ENCODE results near the gene HIVEP3.

Gene HIVEP3

DNA sequence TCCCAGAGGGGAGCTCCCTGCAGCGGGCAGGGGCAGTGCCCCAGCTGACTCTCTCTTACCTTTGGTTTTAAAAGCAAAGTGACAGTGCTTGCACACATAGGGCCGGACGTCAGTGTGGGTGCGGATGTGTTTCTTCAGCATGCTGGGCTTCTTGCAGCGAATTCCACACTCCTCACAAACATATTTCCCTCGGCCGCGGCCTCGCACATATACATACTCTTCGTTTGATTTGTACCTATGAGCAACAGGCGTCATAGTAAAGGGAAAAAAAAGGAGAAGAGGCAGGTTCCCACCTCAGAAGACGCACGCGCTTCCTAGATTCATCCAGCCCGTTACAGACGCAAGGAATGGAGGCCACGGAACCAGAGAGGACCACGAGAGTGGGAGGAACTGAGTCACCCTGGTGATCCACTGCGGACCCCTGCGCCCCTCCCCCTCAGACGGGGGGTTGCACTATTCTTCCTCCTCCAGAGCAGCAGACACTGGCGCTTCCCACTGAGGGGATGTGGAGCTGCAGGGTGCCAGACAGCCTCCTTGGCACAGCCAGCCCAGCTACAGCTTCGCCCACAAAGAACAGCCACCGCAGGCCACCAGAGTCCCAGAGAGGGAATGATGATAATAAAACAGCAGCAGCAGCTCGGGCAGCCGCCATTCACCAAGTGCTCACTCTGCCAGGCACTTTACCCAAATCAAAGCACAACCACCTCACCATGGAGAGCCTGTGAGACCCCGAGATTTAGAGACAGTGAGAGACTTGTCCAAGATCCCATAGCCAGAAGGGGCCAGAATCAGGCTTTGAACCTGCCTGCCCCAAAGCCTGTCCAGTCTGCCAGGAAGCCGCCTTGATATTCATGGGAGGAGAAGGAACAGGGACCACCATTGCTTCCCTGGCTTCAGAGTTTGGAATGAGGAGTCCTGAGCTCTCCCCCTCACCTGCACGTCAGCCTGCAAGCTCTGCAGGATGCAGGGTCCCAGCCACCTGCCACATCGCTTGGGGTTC is 393.7 kb downstream of the HIVEP3 start:
- no peak for DNase-seq

GRCh38 chr1:41523949-41524675 is 394.6 kb downstream of the HIVEP3 start:
- no peak for DNase-seq

- DNase-seq, result no peak
Measured at GRCh38 chr1:41523071-41523470, 395.7 kb downstream of the HIVEP3 start.

- no peak for DNase-seq
Measured at GRCh38 chr1:41521766-41522165, 397.0 kb downstream of the HIVEP3 start.

DNA sequence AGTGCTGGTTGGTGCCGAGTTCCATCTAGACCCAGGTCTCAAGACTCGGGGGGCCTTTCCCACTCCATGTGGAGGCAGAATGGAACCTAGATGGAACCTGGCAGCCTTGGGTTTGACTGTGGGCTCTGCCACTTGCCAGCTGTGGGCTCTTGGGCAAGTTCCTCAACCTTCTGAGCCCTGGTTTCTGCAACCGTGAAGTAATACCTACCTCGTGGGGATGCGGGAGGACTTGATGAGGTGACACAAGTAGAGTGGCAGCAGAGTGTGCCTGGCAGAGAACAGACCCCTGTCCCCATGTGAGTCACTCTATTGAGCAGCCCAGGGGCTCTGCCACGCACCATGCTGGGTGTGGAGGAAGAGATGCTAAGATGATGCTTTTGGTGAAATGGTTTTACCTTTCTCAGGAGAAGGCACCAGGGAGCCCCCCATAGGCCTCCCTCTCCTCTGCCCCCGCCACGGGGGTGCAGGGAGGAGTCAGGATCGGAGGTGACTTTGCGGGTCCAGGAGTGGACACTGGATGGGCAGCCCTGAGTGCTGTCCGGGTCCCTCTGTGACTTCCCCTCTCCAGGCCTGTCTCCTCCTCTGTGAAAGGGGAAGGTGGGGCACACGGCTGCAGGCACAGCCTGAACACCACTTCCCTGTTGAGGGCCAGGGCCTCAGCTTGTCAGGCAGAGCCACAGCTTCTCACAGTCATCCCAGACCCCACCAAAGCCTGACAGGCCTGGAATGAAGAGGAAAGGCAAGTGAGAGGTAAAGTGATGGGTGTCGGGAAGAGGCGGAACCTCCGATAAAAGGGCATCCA is 397.6 kb downstream of the HIVEP3 start:
- DNase-seq, result no peak

- no peak for DNase-seq
Measured at GRCh38 chr1:41519667-41520066, 399.1 kb downstream of the HIVEP3 start.

DNA sequence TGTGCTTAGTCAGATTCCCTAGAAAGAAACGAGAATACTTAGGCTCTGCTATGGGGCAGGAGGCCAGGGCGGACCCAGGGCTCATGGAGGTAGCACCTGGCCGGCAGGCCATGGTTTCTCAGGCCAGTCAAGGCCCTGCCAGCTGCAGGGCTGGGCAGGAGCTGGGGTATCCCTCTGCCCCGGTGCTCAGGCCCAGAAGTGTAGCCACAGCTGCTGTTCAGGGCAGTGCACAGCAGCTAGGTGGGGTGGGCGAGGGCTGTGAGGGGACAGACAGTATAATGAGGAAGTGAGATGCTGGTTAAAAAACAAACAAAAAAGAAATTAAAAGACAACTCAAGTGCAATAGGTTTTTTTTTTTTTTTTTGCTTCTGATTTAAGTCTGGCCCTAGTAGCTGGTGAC is 400.3 kb downstream of the HIVEP3 start:
- no peak for DNase-seq

DNA sequence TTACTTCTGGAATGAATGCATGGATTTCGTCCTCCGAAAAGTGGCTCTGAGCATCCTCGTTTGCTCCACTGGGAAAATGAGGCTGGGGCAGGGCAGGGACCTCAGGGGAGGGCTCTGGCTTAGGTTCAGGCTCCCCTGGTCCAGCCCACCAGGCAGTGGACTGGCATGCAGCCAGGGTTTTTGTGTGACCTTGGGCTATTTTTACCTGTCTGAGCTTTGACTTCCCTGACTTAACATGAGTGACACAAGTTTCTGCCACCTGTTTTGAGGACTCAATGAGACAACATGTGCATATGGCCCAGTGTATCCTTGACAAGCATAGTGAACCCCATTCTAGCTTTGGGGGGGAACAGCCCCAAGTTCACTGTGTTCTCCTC is 401.7 kb downstream of the HIVEP3 start:
- no peak for DNase-seq

DNA sequence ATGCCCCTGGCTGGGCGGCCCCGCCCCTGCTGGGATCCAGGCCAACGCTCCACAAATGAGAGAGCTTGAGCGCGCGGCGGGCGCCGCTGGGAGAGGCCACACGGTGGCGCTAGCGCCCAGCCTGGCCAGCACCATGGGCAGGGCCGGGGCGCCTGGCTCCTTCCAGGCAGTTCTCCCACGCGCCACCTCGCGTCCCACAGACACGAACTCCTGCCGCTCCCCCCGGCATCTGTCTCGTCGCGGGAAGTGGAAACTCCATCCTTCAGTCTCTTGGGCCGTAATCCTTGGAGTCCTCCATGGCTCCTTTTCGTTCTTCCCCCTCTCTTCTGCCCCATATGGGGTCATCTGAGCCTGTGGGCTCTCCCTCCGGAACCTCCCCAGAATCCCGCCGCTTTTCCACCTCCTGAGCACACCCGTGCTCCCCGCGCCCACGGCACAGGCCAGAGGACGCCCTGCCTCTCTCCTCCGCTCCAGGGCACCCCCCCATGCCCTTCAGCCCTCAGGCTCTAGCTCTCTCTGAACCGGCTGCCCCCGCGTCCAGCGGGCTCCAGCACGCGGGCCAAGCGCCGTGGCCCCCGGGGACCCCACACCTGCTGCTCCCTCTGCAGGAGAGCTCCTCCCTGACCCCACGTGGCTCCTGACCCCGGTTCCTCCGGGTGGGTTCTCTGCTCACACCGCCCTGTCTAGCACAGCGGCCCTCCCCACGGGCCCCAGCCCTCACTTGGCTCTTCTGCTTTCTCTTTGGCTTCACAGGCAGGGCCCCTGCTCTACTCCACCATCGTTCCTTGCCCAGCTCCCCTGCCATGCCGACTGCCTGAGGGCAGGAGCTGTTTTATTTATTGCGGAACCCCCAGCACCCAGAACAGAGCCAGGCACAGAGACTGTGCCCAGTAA is 402.3 kb downstream of the HIVEP3 start:
- DNase-seq, result peak; percentile 66

DNA sequence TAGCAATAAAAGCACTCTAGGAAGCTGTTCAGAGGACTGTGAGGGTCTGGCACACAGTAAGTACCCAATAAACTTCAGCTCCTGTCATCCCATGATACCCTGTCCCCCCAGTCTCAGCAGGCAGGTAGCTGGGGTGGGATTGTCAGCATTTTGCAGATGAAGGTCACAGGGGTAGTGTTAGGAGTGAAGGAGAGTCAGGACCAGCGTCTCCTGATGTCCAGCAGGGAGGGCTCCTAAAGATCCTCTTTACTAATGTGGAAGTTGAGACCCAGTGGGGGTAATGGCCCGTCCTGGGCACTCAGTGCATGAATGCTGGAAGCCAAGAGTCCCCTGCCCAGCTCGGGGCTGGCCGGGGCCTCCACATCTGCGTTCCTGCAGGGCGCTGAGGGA is 402.9 kb downstream of the HIVEP3 start:
- no peak for DNase-seq

DNA sequence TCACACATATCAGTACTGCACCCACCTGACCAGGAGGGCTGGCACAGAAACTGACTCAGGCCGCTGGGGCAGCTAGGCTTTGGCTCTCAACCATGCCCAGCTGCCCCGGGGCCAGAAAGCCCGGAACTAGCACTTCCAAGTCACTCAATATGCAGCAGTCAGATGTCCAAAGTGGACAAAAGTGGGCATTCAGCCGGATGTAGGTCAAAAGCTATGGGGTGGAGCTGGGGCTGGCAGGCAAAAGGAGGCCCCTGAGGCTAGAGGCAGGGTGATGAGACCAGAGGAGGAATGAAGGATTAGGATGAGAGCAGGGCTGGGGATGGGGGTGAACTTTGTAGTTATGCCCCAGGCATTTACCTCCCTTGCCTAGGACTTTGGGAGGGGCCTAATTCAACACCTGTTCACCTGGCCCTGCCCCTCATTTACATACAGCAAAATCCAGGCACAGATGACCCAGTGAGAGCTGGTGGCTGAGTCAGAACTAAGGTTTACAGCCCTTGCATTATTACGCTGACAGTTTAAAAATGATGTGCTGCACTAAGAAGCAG is 403.5 kb downstream of the HIVEP3 start:
- no peak for DNase-seq

- DNase-seq, result no peak
Measured at GRCh38 chr1:41514381-41514780, 404.3 kb downstream of the HIVEP3 start.

DNA sequence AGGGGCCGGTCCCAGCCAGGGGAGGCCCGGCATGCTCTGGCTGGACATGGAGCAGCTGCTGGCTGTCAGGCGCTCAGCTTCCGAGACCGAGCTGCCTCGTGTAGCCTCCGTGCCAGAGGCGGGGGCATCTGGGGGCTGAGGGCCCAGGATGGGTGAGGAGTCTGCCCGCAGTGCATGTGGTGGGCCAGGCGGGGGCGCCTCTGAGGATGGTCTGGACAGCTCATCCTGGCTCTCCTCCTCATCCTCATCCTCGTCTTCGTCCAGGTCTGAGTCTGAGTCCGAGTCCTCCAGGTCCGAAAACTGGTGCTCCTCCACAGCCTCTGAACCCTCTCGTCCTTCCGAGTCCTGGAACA is 405.4 kb downstream of the HIVEP3 start:
- no peak for DNase-seq

GRCh38 chr1:41512701-41513382 is 405.9 kb downstream of the HIVEP3 start:
- no peak for DNase-seq

GRCh38 chr1:41511239-41511540 is 407.5 kb downstream of the HIVEP3 start:
- DNase-seq, result no peak

DNA sequence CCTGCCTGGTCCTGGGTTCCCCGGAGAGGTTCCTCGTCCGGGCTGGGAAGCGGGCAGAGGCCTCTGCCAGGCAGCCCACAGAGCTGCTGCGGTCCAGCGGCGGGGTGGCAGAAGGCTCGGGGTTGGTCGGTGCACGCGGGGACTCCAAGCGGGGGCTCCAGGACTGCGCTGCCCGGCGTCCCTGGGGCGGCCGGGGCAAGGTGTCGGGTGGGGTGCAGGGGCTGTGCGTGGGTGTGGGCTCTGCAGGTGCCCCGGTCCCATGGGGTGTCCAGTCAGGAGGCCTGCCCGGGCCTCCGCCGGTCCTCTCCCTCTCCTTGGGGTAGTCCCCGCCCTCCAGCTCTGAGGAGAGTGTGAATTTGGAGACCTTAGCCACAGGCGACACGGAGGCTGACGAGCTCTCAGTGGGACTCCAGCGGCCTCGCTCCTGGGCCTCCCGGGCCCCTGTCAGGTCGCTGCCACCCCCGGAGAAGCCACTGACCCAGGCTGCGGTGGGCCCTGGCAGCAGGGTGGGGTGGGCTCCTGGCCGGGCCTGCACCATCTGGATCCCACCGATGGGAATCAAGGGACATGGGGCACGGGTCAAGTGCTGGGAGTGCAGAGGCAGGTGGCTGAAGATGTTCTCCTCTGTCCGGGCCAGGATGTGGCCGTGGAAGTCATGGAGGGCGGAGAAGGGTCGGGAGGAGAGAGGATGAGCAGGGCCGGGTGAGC is 408.0 kb downstream of the HIVEP3 start:
- no peak for DNase-seq

DNA sequence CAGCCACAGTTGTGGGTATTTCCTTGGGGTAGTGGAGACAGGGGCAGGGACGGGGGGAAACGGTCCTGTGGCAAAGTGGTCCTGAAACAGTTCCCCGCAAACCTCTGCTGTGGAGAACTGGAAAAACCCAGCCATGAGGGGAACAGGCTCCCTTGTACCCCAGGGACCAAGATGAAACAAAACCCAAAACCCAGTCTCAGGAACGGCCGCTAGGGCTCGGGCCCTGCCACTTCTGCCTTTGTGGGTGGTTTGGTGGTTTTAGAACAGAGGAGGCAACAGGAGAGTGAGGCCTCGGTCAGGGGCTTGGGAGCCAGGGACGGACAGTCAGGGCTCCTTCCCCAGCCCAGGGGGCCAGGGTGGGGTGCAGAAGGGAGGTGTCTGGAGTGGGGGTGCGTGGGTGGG is 409.5 kb downstream of the HIVEP3 start:
- DNase-seq, result no peak

DNA sequence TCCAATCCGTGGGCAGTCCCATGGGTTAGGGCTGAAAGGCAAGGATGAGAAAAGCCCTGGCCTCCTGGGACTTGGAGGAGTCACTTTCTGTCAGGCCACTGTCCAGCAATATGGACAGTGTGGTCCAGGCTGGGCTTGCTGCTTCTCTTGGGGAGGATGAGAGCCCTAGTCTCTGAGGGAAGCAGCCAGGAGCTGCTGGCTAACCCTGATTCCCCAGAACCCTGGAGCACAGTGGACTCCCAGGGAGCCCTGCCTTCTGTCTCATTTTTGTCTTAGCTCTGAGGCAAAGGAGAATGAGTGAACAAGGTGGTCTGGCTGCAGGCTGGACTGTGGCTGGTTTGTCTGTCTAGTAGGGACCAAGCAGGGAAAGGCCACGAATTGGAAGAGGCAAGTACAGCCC is 410.4 kb downstream of the HIVEP3 start:
- DNase-seq, result no peak

DNA sequence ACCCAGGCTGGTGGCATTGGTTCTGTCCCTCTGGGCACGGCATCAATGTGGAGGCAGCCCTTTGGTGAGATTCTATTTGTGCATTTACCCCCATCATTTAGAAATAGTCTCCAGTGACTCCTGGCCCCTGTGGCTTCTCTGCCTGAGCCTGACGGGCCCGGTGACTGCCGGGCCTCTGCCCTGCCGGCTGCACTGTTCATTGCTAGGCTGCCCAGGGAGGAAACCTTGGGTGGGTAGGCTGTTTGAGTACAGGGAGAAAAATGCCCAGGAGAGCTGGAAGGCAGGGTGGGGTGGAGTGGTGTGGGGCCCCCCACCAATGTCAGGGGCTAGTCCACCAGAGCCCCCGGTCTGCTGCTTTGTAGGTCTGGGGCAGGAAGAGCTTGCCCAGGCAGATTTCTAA is 410.9 kb downstream of the HIVEP3 start:
- no peak for DNase-seq

DNA sequence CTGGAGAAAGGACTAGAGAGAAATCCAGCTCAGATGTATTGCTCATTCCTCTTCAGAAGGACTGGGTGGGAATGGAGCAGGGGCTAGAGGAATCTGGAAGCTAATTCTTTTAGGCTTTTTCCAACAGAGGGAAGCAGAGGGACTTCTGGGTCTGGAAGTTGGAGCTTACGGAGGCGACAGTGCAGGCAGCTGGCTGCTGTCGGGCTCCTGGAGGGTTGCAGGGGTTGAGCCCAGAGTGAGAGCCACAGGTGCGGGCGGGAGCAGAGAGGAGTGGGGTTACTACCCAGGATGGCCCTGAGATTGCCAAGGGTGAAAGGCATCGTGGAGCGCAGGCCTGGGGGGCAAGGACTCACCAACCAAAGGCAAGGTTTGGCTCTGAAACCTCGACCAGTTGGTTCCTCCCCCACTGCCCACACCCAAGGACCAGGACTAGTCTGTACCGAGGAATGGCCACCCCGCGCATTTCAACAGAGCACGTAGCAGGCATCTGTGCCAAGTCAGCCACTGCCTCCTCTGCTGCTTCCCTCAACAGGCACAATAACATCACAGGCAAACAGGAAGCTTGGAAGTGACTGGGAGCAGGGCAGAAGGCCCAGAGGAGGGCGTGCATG is 411.5 kb downstream of the HIVEP3 start:
- no peak for DNase-seq
